Stimulated activated CD8-positive, alpha-beta memory T cell treated with anti-CD3 and anti-CD28 coated beads, Interleukin-4, amount 100 ng/mL, for 4 hours (primary cell): ENCODE data around the gene ITPKB.
A peak's percentile ranks its signal among the peaks of the same experiment; 100 is the strongest.
"Not testable (repeated sequence)": the region's sequence is repeated elsewhere in the genome, so short reads cannot be mapped to it uniquely, and the experiment has no call there.

ENCODE experiments used
- DNase-seq, 2 donors: peaks; one replicate each; pipeline ENCODE4 v3.0.0-alpha.2; 2020; ENCODE audit warnings: low read depth in 2 of 2, low spot score in 1 of 2

Gene ITPKB

DNA sequence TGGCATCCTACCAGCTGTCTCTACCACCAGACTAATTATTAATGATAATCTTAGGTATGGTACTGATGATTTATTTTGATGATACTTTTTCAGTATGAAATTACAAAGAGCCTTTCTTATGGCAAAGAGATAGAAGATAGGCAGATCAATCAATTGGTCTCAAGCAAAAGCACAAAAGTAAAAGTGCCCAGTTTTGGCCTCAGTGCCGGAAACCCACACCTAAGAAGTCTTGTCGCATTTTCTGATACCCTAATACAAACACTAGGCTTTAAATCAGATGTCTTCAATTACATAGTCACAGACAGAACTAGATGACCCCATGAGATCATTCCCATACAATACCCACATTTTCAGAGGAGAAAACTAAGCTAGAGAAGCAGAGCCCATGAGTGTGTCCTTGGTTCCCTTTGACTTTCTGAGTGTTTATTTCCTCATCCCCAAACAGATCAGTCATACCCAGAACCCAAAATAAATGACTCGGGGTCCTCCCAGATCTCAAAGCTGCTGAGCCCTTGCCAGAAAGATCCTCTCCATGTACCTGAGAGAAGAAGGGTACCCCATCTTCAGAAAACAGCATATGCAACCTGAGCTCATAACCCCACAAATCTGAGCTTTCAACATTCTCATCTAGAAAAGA is 7.7 kb downstream of the ITPKB start:
- no peak for DNase-seq

DNA sequence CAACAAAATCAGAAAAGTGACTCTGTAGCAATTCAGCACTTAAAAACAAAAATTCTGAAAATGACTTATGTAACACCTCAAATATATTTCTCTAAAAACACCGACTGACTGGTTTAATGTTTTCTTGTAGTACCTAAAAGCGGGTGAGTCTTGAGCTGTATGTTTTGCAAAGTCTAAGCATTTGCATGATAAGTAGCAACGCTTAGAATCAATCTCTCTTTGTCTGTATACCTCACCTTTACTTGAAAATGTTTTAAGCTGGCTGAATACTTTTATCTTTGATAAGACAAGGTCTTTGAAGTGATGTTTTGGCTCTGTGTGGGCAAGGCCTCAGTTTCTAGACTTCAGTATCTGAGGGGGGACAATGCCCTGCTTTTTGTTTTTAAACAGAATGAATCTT is 8.2 kb downstream of the ITPKB start:
- DNase-seq, result no peak

DNA sequence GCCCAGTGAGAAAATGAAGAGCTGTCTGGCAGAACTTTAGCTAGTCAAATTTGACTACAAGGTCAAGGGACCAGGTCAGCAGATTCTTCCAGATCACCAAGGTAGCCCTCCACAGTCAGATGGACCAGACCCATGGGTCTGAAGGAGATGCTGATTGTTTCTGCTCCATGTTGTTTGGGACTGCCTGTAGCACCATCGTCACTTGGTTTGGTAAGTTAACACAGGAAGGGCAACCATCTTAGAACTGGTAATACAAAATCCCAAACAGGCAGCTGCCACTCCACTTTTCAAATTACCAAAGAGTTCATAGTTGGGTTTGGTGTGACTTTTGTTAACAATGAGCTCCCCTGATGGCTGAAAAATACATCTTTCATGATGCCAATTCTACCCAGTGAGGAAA is 9.0 kb downstream of the ITPKB start:
- DNase-seq, result no peak

DNA sequence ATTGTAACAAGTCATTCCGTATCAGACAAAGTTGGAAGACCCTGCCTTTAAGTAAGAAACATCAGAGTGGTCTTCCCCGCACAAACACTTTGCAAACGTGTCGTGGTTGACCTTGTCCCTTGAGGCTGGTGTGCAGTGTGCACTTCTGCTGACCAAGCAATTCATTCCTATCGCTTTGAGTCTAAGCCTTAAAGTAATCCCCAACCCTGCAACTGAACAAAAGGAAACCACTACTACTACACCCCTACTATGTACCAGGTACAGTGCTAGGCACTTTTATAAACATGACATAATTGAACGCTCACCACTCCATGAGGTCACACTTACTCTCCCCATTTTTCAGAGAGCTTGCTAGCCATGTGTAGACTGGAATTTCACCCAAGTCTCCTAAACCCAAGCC is 10.6 kb downstream of the ITPKB start:
- DNase-seq, result no peak

DNA sequence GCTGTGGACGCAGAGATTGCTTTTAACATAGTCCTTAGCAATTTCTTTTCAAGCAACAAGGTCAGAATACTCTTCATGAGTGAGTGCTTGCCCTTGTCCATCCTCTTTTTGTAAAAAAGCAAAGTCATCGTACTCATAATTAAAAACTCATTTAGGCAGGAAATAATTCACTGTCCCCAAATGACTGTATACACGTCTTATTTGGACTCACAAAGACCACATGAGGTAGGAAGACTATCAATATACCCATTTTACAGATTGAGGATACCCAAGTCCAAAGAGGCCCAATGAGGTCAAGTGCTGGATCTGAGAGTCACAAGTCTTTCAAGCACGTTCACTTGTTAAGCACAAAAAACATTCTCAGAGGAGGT is 13.2 kb downstream of the ITPKB start:
- no peak for DNase-seq

DNA sequence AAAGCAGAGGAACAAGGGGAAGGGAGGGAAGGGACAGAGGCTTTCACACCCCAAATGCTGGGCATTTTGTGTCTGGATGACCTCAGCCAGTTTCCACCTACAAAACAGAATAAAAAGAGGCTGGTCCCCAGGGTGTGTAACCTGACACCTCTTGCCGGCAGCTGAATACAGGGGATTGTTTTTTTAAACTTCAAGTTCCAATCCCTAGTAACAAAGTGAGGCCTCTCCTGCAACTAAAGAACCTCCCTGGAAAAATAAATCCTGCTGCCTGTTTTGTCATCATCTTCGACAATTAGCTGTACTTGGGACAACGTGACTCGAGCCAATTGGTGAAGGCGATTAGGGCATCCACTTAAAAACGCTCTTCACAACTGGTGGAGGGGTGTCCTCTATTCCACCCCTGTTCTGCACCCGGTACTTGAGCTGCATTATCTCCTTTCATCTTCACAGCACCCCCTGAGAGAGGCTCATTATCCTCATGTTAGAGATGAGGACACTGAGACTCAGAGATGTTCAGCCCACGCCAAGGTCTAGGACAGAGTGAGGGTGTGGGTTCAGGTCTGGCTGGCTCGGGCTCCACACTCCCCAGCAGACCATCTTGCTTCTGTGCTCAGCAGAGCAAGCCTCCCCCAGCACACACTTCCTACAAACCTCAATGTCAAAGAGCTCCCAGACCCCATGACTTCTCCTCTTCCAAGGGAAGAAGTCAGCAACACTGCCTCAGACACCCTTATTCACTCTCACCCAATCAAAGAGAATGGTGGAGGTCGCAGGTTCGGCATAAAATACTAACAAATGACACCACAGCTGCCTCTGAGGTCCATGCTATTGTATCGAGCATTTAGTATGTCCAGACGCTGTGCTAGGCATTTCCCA is 15.2 kb downstream of the ITPKB start:
- DNase-seq, result no peak

DNA sequence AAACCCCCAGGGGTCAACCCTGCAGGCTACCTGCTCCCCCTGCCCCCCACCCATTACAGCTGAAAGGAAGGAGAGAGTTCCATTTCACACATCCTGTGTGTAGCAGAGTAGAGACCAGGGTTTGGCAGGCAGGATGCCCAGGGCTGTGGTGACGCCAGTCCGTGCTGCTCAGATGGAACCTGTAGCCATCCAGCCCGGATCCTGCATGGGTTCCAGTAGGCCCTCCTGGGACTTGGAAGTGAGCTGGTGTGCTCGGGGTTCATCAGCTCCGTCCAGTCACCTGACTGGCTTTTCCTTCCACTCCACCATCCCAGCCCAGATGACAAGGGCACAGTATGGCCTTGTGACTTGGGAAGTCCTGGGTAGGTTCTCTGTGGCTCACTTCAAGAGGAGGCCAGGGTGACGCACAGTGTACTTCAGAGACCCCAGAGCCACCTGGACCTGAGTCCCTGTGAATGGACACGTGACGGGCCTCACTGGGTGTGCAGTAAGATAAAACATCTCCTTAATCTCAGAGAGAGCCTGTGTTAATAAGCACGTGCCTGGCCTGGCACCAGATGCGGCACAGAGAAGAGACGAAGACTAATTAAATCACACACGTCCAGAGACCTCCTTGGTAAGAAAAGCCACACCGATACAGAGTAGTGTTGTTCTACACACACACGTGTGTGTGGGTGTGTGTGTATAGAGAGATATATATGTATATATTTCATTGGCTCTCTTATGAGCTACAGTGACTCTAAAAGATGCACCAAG is 16.0 kb downstream of the ITPKB start:
- no peak for DNase-seq

DNA sequence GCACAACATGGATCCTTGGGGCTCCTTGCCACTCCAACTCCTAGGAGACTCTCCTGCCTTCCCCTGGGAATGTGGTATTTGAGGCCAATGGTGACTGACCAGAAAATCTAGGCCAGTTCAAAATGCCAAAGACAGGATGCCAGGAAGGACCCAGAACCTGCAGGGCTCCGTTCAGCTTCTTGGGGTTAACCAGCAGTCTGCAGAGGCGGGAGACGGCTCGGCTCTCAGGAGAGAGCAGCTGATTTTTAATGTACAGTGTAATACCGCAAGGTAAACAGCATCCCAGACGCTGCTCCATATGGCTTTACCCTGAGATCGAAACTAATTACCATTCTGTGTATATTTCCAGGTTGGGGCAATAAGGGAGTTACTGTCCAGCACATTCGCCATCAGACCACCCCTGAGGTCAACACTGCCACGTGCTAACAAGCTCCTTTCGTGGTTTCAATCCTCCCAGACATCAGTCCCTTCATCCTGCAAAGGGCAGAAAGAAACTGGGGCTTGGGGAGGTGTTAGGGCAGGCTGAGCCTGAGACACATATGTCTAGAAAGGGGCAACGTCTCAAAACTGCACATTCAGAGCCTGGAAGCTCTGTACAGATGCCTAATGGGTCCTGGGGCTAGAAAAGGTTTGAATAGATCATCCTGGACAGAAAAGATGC is 16.7 kb downstream of the ITPKB start:
- no peak for DNase-seq

DNA sequence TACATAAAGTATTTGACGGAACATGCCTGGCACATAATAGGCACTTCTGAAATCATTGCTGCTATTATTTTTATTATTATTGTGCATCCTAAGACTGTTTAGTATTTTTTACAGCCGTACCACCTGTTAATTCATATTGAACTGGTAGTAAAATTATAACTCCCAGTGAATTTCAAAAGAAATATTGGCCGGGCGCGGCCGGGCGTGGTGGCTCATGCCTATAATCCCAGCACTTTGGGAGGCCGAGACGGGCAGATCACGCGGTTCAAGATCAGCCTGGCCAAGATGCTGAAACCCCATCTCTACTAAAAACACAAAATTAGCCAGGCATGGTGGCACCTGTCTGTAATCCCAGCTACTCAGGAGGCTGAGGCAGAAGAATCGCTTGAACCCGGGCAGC is 18.5 kb downstream of the ITPKB start:
- DNase-seq, result not testable (repeated sequence)

DNA sequence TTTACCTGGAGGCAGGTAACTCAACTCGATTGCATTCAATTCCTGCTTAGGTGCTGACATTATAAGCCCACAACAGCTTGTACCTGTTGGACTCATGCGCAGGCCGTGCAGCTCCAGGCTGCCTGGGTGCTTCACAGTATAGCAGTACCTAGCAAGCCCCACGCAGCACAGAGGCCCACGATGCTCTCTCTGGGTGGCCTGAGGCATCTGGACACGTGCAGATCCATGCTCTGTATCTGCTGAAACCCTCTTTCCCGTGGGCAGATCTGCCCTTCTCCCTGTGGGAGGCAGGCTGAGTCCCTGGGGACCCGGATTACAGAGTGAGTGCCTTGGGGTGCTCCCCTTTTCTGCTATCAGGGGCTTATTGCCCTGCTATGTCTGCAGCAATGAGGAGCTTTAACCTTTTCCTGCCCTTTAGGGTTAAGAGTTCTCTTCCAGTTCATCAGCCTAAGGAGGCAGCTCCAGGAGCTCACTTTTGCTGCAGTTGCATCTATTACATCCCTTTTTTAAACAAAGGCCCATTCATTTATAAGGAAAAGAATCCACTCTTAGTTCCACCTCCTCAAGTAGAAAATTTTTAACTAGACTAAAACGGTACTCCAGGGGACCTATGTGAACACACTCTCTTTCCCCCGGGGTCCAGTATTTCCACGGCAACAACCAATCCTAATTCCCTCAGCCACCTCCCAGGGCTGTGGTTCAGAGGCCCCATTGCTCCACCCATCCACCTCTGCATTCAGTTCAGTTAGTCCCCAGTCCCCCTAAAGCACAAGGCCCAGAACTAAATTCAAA is 19.3 kb downstream of the ITPKB start:
- DNase-seq, result no peak

DNA sequence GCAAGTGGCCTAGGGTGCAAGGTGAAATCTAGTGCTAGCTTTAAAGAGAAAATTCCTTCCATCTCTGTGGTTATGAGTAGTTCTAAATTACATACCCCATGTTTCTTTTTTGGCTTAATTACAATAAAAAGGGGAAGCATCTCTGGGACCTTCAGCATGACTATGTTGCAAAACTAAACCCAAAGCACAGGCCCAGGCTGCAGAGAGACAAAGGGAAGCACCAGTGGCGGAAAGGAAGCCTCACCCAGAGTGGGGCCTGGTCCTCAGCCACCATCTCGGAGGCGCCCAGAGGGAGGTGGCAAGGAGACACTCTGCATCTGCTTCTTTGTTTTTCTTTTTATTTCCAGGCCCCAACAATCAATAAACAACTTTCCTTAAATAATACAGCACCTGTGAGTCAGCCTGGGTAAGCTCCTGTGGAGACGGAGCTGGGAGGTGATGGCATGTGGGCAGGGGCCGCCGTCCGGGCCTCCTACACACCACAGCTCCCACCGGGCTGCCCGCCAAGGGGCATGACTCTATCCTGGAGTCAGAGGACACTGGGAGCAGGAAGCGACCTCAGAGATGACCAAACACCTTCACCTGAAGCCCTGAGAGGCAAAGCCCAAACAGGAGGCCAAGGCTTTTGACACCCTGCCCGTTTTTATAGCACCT is 21.7 kb downstream of the ITPKB start:
- no peak for DNase-seq

DNA sequence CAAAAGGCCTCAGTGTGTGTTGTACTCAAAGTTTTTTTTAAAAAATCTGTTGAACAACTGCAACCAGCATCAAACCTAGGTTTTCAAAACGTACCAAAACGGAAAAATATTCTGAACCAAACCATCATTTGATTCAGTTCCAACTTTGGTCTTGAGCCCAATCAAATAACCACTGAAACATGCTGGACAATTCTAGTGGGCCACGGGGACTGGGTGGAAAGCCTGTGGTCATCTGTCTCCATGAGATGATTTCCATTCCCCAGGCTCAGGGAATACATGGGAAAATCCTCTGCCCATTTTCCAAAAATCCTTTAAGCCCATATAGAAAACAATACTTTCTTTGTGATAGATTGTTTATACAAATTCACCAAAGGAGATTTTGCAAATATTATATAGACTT is 22.5 kb downstream of the ITPKB start:
- DNase-seq, result no peak

DNA sequence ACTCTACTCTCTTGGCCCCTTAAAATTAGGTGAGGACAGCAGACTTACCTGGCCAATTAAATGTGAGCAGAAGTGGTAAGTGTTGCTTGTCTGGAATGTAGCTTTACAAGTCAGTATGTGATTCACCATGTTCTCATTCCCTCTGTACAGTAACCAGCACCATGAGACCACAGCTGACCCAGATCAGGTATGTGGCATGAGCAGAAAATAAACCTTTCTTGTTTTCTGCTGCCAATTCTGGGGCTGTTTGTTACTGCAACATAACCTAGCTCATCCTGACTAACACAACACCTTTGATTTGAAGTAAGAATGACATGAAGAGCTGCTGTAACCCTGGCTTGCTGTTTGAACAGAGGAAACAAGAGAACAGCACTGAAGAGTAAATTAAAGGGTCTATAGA is 24.9 kb downstream of the ITPKB start:
- DNase-seq, result no peak

DNA sequence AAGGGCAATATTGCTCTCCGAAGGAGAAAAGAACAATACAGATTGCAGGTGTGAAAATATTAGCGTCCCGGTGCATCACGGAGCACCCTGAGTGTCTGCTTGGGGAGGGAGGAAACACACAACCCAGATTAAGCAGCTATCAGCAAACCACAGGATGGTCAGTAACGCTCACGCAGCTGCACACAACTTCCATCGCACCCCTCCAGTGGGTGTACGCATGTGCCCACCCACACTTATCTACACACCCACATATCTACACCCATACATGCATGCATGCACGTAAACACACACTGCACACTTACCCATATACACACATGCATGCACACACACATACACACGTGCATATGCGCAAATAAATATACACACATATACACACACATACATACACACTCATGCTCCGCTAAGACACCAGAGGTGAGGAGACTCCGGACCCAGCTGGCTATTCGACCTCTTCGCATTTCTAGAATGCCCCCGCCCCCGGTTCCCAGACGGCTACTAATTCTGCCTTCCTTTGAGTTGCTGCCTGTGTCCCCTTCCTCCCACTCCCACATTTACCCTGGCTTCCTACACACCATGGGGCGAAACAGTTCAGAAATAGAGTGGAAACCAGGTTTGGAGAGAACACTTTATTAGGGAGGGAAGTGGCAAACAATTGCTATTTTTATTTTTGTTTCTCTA is 26.2 kb downstream of the ITPKB start:
- DNase-seq, result no peak

DNA sequence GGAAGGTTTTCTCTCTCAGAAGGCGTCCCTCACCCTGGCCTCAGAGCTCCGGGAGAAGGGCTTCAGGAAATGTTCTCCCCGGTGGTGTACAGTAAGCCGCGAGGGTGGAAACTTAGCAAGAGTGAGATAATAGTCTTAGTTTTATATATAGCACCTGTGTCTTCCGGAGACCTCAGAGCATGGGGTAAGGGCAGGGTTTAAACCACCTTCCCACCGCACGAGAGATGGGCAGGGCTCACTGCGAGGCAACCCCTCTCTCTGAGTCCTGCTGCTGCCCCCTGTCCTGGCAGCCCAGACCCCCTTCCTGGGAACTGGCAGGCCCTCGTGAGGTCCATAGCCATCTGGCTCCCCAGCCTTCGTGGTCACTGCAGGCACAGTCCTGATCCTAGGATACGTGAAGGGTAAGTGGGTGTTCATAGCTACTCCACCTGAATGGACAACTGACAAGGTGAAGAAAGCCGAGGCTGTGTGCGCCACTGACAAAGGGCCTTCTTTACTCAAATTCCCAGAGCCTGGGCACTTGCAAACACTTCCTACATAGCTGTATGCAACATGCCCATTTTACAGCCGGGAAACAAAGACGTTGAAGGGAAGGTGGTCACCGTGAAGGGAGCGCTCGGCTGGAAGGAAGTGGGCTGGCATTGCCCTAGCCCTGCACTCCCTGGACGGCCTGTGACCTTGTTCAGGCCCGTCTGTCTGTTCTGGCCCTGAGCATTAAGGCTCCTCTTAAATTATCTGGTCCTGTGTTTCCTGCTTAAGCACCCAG is 26.9 kb downstream of the ITPKB start:
- DNase-seq, result peak in 1 of 2 donors; percentile 32

DNA sequence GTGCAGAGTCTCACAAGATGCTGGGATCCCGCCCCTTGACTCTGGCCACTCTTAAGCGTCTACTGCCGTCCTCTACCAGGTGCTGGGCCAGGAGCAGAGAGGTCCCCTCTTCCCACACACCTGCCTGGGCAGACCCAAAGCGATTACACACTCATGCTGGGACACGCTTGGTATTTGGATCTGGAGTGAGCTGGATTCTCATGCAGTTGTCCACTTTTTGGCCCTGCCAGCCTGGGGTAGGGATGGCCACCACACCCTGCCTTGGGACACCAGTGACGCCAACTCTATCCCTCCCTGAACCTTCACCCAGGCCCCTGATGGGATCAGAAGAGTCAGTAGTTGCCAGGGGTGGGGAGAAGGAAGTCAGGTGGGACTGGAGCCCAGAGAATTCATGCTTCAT is 28.6 kb downstream of the ITPKB start:
- DNase-seq, result no peak

DNA sequence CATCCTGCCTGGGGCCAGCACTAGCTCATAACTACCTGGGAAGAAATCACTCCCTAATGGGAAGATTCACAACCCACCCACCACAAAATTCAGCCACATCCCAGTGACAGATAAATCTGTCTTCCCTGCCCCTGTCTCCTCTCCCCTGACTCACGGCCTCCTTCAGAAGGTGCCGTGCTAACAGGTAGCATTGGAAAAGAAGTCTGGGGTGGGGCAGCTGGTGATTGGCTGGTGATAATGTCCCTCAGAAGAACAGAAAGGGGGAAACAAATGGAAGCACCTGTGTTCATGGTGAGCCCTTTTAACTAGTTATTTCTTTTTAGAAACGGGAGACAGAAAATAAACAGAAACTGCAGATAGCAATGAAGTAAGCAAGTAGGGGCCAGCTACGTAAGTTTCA is 29.1 kb downstream of the ITPKB start:
- no peak for DNase-seq

DNA sequence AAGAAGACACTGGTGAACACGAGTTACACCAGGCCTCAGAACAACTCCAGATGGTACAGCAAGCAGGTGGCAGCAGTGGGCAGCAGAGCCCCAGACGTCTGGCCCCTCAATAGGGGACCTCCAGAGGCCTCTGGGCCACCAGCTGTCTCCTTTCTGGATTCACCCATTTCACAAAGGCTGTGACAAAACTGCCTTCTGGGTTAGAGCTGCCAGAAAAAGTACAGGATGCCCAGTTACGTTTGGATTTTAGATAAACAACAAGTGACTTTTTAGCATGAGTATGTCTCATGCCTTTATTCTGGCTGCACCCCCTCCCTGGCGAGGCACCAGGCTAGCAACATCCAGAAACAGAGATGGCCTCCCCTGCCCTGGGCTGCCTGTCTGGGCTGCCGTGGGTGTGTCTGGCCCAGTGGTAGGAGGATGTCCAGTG is 30.1 kb downstream of the ITPKB start:
- DNase-seq, result no peak

DNA sequence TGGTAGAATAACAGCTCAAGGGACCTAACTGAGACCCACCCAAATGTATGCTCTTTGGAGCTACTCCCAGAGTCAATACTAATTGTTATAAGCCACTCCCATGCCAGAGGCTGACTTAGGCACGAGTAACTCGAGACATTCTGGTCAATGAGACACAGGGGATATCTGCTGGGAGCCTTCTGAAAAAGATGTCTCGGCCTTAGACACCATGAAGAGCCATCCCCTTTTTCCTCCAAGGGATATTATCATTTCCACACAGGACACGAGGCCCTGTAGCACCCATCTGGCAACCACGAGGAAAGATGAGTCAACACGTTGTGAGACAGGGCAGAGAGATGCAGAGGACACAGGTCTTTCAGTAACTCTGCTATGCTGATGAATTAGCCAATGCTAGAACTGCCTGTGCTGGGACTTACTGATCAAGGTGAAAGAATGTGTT is 30.7 kb downstream of the ITPKB start:
- DNase-seq, result no peak
